Ureter (tissue), 1 donor: Measurements from ENCODE around the gene RYR3. TPM values are rescaled to one million over a fixed set of nuclear protein-coding genes. Genes with fewer than 3 reads are reported as not detected.

ENCODE experiments used
- DNase-seq: peaks from one replicate; pipeline ENCODE4 v3.0.0-alpha.2; 2020; ENCODE audit warnings: low spot score
- total RNA-seq: library from RNA; stranded (reverse); gene quantifications from one replicate; pipeline ENCODE4 v1.2.4, GENCODE V29; 2023
- donor health status: DM: yes; HTN: yes; CAD: no.

RYR3 gene
- total RNA-seq, 1 donor from 2014 or later, result 10.6 TPM

DNA sequence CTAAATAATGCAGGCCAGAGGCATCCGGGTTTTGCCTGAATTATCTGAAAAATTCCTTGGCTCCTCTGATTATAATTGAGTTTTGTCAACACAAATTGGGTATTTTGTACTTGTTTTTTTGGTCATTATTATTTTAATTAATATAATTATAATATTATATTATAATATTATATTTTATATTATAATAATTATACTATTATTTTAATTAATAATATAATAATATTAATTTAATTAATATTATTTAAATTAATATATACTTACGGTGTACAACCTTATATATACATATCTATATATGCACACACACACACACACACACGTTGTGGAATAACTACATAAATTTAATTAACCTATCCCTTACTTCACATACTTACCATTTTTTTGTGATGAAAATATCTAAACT lies 73.5 kb downstream of the RYR3 start:
- DNase-seq, result no peak

DNA sequence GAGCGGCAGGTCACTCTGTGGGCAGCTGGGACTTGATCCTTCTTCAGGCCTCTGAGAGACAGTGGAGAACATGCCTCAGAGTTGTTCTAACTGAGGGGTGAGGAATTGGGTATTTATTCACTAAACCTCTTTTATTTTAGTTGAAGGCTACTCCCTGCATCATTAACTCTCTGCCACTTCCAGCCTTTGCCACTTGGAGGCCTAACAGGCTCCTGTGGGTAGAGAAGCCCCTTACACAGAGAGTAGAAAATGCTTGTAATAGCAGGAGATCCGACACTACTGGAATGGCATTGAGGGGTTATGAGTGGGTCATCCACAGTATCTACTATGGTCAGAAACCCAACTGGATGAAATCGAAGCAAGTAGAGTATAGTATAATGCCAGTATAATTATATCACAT lies 81.7 kb downstream of the RYR3 start:
- DNase-seq, result no peak

DNA sequence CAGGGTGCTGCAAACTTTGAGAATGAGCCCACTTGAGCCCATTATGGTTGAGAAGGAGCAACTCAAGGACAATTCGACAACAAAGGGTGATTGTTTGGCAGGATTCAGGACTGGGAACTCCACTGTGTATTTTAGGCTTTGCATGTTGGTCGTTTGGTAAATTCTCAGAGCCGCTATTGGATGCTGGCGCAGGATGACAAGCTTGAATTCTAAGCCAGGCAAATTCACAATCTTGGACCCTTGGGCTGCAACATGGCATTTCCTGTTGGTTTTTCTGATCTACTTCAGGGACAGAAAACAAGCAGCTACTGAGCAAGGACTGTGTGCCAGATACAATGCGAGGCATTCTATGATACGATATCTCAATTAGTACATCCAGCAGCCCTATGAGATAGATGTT lies 82.8 kb downstream of the RYR3 start:
- no peak for DNase-seq

DNA sequence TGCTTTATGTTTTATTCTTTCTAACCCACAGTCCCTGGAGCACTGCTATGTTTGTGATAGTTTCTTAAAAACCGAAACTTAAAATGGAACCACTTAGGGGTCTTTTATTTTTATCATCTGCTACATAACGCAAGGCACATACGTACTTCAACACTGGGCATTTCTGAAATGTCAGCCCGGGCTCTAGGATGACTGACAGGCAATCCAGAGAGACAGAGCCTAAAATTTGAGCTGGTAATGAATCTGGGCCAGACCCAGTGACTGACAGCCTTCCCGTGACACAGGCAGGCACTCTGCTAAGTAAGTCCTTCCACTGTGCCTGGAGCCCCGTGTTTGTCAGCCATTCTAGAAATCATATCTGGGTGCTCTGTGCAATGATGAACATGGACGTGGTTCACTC lies 84.6 kb downstream of the RYR3 start:
- DNase-seq, result no peak

DNA sequence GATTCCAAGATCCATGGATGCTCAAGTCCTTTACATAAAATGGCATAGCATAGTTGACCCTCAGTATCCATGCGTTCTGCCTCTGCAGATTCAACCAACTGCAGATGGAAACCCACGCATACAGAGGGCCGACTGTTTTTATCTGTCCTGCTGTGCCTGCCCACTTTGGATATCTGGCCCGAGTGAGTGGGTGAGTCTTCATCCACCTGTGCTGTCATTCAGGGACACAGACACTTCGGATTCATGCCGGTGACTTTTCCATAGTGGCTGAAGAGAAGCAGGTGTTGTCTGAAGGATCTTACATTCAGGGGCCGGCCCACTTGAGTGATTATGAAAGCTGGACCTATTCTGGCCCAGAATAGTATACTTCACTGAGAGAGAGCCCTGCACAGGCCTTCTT lies 85.1 kb downstream of the RYR3 start:
- DNase-seq, result no peak

DNA sequence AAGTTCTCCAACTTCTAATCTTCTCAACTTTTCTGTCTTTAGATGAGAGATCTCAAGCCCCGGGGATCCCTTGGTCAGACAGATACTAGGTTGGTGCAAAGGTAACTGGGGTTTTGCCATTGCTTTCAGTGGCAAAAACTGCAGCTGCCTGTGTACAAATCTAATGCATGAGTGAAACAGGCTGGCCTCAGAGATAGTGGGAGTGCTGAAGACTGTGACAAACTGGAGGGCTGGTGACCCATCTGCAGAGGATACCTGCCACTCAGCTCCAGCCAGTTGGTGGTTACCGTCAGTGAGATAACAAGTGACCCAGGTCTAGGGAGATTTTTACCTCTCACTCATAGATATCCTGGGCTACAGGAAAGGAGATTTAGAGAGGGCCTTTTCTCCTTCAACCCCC lies 85.7 kb downstream of the RYR3 start:
- DNase-seq, result no peak

DNA sequence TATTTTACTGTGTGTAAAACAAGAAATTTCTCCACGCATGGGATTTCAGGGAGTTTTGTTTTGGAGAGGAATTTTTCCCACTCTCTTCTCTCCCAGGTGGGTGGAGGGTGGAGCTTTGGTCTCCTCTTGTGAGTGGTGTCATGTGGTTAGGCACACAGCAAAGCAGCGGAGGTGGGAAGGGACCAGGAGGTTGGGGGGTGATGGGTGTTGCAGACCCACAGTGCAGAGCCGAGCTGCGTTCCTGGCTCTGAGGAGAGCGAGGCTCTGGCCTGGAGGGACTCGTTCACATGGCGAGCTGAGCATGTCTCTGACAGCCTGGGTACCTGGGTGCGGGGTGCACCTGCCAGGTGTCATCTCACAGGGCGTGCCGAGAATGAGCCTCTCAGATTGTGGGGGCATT lies 87.8 kb downstream of the RYR3 start:
- no peak for DNase-seq

DNA sequence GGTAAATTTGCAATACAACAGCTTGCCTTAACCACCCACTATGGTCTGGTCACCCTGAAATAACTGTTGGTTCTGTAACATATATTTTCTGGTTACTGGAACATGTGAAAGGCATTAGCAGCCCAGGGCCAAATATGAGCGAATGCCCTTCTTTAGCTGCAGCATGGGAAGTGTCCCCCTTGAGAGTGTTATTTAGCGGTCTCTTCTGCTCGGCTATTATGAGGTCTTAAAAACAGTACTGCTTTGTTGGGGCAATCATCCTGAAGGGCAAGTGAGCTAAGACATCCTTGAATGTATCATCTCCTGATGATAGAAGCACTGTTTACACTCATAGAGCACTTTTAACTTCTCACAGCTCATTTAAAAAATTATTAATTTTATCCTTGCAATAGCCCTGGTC lies 90.2 kb downstream of the RYR3 start:
- no peak for DNase-seq

DNA sequence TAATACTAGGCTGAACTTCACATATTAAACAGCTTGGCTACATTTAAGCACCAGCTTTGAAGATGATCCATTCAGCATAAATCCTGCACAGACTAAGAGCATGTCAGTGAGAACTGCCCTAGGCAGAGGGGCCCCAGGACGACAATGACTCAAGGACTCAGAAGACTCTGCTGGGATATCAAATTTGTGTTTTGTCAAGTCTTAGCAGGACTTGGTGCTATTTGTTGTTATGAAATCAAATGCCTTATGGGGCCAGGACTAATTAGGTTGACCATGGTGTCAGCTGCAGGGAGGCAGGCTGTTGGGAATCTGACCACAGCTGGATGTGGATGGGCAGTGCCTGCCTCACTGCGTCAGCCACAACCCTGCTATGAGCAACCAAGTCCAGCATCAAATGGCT lies 91.8 kb downstream of the RYR3 start:
- DNase-seq, result no peak

DNA sequence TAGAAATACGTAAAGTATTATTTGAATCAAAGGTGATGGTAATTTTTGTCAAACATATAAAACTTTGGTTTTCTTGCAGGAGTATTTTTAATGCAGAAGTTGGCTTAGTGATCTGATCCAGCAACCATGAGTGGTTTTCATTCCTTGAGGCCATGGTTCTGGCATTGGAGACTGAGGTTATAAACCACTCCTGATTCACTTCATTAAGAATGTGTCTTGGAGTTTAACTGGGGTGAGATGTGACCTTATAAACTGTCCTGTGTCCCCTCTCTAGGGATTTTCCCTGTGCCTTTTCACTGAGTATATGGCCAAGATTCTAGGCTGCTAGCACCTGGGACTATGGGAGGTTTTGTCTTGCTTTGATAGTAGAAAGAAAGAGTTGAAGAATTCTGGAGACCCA lies 94.3 kb downstream of the RYR3 start:
- no peak for DNase-seq

DNA sequence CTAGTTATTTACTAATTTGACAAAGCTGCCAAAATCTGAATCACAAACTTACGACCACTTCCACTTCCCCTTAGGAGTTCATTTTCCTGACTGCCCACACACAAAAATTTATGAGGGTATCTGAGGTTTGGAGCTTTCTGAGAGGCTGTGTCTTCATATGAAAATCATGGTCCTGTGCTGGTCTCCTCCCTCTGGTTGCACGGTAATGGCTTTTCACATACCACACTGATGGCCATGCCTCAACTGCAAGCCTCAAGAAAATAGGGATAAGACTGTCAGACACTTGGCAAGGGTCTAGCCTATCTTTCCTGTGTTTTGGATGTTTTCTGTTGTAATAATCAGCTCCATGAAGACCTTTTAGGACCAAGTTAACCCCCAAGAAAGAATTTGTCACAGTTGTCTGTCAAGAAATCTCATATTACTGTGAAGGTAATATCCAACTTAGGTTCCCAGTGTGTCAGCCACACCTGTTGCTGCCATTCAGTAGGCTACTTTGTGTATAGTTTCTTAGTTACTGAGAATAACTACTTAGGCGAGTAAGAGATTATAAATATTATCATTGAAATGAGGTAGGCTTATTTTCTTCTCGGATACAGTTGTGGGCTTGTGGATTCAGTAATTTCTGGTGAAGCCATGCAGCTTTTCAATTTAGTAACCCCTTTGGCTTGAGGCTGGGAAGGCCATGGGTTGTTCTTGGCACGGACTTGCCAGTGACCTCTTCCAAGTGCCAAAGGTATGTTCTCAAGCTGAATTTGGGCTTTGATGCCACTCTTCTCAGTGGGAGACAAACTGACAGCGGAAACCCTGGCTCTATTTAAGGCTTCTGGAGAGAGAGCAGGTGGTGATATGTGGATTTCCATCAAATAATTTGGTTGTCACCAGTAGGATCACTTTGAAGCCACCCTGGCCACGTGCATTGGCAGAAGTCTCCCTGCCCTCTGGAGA lies 101.1 kb downstream of the RYR3 start:
- DNase-seq, result no peak

DNA sequence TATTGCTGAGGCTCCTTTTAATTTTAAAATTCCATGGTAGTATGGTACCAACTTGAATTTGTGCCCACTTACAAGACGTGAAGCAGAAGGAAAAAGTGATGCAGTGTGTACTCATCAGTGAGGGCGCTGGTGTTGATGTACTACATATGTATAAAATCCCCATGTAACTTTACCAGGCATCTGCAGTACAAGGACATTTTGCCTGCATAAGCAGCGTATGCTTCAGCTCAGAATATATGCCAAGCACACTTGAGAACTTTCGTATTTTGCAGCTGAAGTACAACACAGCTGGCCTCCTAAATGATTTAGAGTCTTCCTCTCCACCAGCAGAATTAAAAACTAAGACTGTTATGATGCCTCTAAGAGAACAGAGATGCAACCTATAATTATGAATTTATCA lies 108.9 kb downstream of the RYR3 start:
- DNase-seq, result no peak

DNA sequence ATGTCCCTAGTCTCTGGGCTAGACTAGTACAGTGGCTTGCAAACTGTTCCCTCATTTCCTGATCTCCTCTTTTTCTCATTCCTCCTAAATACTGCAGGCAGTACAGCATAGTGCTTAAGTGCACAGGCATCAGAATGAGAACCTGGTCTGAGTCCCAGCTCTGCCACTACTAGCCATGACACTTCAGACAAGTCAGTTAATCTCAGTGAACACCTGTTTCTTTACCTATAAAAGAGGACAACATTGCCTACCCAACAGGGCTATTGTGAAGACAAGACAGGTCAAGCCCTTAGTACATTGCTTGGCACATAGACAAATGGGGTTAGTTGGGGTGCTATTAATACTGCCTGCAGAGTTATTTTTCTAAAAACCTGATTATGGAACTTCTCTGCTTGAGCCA lies 113.3 kb downstream of the RYR3 start:
- no peak for DNase-seq

DNA sequence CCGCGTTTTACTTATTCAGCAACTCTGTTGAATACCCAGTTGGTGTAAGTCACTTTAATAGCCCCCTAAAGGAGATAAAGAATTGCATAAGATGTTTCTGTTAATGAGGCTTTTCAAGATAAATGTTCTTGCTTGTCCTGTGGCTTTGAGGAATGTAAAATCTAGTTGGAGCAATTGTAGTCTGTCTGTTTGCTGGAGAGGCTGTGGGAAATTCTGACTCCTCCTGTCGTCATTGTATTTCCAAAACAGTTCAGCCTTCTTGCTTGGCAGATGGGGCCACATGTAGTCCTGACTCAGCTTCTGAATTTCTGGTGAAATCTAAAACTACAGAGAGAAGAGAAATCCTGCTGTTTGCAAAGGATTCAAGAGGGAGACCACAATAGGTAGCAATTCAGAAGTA lies 114.4 kb downstream of the RYR3 start:
- DNase-seq, result no peak

DNA sequence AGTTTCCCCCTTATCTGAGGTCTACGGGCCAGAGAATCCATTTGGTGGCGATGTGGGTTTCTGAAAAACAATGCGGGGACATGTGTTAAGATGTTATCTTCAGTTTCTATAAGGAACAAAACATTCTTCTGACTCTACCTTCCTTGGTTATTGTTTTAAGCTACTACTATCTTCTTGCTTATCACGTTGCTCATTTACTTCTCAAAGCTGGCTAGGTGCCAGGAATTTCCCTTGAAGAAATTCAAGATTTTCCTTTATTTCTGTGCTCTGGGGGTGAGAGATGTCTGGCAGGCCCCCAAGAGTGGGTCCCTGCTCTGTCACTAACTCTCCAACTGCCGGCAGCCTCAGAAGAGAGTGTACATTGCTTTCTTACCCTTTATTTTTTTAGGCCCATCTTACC lies 119.8 kb downstream of the RYR3 start:
- DNase-seq, result no peak

DNA sequence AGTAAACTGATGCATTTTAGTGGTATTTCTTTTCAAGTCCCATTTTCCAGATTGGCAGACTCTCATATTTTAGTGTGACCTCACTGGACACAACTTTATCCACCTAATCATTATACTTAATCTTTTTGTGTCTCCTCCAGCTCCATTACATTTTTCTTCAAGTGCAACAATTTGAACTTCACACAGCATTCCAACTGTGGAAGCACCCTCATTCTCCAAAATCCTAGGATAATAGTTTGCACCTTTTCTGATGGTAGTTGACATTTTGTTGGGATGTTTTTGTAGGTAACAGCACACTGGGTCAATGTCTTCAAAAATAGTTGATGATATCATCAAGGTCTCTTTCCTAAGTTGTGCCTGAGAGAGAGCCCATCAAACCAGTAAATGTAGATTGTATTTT lies 123.1 kb downstream of the RYR3 start:
- DNase-seq, result no peak

DNA sequence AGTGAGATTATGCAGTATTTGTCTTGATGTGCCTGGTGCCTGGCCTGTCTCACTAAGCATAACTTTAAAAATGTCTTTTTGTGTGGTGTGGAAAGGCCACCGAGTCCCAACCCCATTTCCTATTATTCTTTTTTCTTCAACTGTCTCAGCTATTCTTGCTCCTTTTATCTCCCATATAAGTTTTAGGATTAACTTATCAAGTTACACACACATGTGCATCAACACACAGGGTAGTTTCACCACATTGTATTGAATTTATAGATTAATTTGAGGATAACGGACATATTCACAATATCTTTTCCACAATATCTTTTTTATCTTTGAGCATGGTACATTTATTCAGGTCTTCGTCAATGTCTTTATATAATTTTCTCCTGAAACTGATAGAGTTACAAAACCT lies 127.6 kb downstream of the RYR3 start:
- no peak for DNase-seq

DNA sequence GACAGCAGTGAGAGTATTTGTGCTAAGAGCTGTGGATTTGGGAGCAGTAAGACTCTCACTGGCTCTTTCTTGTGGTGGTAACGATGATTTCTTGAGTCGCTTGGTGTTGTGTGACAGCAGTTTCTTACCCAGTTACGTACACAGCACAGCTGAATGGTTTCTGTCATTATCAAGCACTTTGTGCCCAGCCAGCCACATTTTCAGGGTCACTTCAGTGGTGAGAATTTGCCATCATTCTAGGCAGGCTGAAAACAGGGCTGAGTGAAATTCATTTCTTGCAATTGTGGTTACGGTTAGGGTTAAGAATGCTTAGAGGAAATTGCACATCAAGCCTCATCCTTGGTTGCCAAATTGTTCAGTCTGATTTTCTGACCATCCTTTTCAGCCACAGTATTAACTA lies 130.1 kb downstream of the RYR3 start:
- DNase-seq, result no peak

DNA sequence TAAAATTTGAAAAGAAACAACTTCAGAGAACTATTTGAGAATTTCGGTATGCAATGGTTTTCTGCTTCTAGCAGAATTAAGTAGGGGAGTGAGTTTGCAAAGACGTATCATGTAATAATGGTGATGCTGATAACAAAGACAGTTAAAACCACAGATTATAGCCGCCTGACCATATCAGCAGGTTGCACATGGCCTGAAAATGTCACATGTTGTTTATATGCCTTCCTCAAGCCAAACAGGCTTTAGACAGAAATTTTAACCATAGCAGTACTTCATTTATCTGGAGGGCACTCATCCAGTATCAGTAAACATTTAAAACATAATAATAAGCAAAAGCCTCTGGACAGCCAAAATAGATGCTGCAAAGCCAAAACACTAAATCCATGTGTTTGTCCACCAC lies 131.7 kb downstream of the RYR3 start:
- DNase-seq, result no peak

DNA sequence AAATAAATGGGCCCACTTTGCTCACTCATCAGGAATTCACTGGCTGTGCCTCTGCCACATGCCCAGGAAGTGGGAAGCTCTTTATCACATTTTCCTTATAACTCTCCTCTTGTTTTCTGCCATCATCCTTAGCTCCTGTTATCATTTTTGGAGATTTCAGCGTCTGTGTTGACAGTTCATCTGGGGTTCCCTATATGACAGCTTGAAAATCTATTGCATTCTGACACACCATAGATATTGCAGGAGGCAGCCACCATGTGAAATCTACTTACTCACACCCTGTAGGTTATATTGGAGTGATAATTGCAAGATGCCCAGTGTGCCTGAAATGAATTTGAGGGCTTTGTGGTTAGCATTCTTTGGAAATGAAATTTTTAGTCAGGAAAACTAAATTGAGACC lies 132.9 kb downstream of the RYR3 start:
- DNase-seq, result no peak

DNA sequence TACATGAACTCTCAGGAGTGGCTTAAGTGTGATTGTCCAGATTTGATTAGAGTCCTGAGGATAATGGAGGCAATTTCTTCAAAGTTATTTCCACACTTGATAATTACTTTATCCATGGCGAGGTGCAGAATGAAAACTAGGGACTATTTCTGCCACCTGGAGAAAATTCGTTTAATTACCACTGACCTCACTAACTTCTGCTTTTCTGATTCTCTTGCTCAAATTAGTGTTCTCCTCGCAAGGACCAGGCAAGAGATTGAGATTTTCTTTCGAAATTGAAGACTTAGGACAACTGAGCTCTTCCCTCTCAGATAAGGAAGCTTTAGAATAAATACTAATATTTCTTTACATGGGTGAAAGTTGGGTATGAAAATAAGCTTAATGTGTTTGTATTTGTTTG lies 135.2 kb downstream of the RYR3 start:
- DNase-seq, result no peak

DNA sequence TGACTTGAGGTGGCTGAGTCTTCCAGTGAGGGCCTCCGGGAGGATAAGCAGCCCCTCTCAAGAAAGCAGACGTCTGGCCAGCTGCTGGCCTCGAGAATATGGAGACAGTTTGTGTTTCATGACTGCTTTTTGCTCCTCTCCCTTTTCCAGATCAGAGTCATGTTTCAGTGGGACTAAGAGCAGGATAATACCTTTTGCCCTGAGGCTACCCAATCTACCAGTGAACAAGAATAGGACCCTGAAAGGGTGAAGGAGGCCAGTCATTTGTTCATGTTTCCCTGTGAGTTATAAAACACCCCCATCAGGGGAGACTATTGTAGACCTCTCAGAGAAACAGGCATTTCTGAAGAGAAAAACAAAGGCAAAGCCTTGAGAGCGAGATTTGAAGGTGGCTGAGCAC lies 137.4 kb downstream of the RYR3 start:
- DNase-seq, result no peak

DNA sequence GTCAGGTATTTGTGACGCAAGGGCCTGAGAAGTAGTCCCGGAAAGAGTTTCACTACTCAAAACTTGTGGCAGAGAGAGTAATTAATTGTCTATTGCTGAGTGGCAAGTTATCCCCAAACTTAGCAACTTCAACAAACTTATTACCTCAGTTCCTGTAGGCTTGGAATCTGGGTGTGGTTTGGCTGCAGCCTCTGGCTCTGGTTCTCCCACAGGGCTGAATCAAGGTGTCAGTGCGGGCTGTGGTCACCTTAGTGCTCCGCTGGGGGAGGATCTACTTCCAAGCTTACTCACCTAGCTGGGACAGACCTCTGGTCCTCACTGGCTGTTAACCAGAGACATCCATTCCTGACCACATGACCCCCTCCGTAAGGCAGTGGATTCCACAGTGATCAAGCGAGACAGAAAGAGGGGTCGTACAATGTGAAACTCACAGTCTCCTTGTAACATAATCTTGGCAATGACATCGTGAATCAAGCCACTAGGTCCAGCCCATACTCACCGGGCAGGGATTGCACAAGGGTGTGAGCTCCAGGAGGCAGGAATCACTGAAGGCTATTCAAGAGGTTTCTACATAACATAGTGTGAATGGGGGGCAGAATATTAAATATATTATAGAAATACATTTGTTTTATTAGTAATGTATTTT lies 138.3 kb downstream of the RYR3 start:
- DNase-seq, result no peak

DNA sequence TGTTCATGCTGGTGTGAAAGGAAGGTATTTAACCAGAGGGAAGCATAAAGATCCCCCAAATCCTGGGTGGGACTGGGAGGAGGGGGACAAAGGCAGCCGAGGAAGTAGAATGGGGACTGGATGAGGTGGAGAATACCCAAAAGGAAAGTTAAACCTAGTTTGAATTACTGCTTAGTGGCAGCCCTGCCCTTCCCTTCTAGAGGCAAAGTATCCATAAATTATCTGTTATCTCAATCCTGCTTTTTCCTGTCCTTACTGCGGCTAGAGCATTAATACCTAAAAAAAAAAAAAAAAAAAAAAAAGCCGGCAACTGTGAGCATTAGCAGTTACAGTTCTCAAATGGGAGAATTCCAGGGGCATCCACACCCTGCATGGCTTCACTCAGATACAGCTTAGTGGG lies 139.0 kb downstream of the RYR3 start:
- DNase-seq, result no peak
